Caco-2 (cell line): ENCODE results near the gene OR4C5. TPM values are rescaled to one million over a fixed set of nuclear protein-coding genes. Genes with fewer than 3 reads are reported as not detected.
"Not testable (repeated sequence)": the region's sequence is repeated elsewhere in the genome, so short reads cannot be mapped to it uniquely, and the experiment has no call there.

Experiments
- BruUV-seq: library from RNA; stranded (reverse); fragments of 400-500 nt; replicated peaks from 2 replicates; lab custom pipeline; 2021; lab: Mats Ljungman, UMichigan
- CTCF ChIA-PET: fragments of 300-600 bp; sonication (Branson Sonifier 250); formaldehyde crosslinking; loops from one replicate; lab custom pipeline; 2022; ENCODE audit warnings: antibody characterized with exemption; lab: Charles Lee
- POLR2A ChIA-PET: fragments of 300-600 bp; sonication (Branson Sonifier 250); formaldehyde crosslinking; loops from one replicate; lab custom pipeline; 2022; ENCODE audit warnings: antibody characterized with exemption; lab: Charles Lee
- DNase-seq, 2 experiments: peaks; one replicate each; pipeline versions ENCODE4 v3.0.0 to v3.0.0-alpha.2; 2020 to 2022
- H3K27me3 ChIP-seq: replicated peaks from 2 replicates; pipeline ENCODE4 v1.6.0; 2011; ENCODE audit warnings: low read length; ENCODE audit not compliant: control insufficient read depth, insufficient read depth
- H3K36me3 ChIP-seq: 2 replicates; pipeline ENCODE4 v1.5.1; 2011; ENCODE audit warnings: low read length; ENCODE audit not compliant: control insufficient read depth, insufficient read depth
- H3K4me1 ChIP-seq: fragments of 250-450 bp; sonication (Bioruptor Pico); 2 replicates; pipeline ENCODE4 v1.5.1; 2020; ENCODE audit warnings: mild to moderate bottlenecking
- H3K4me3 ChIP-seq: 2 replicates; pipeline ENCODE4 v1.5.1; 2011; ENCODE audit warnings: low read depth, mild to moderate bottlenecking, control low read depth, low read length
- H3K9me3 ChIP-seq: fragments of 250-450 bp; sonication (Bioruptor Pico); 2 replicates; pipeline ENCODE4 v1.5.1; 2020; ENCODE audit warnings: mild to moderate bottlenecking, moderate library complexity
- H3K27ac Mint-ChIP-seq: one replicate; pipeline ENCODE4 v1.8.0; 2022; ENCODE audit warnings: mixed read lengths; ENCODE audit not compliant: unreplicated experiment
- H3K27me3 Mint-ChIP-seq: one replicate; pipeline ENCODE4 v1.8.0; 2022; ENCODE audit warnings: mixed read lengths; ENCODE audit not compliant: insufficient read depth, unreplicated experiment
- H3K36me3 Mint-ChIP-seq: one replicate; pipeline ENCODE4 v1.8.0; 2022; ENCODE audit warnings: mild to moderate bottlenecking, mixed read lengths; ENCODE audit not compliant: insufficient read depth, unreplicated experiment
- H3K4me1 Mint-ChIP-seq: one replicate; pipeline ENCODE4 v1.8.0; 2022; ENCODE audit warnings: low read depth, mixed read lengths; ENCODE audit not compliant: unreplicated experiment
- H3K4me3 Mint-ChIP-seq: one replicate; pipeline ENCODE4 v1.8.0; 2022; ENCODE audit warnings: mild to moderate bottlenecking, moderate library complexity, mixed read lengths; ENCODE audit not compliant: unreplicated experiment
- H3K9me3 Mint-ChIP-seq: one replicate; pipeline ENCODE4 v1.8.0; 2022; ENCODE audit warnings: mixed read lengths; ENCODE audit not compliant: unreplicated experiment
- intact Hi-C: fragments of 100-400 bp; cut with micrococcal nuclease; formaldehyde crosslinking; loops from one replicate; pipeline ENCODE4 v1.10.0; 2022; ENCODE audit not compliant: unreplicated experiment
- total RNA-seq: library from RNA; stranded (reverse); gene quantifications from 2 replicates; pipeline ENCODE4 v1.2.3, GENCODE V29; 2022
- TF ChIP-seq, protein P1 (sequence below), 2 experiments: fragments of 200-600 bp in 1 of 2; IDR thresholded peaks; 1 replicate in 1 of 2; 2 replicates in 1 of 2; pipeline versions ENCODE4 v1.5.1 to v1.8.0; 2011 to 2022; ENCODE audit warnings: antibody characterized with exemption in 1 of 2, control low read depth in 1 of 2, inconsistent platforms in 1 of 2, low read depth in 1 of 2, low read length in 1 of 2, mild to moderate bottlenecking in 1 of 2, moderate library complexity in 1 of 2; ENCODE audit not compliant: insufficient read depth in 1 of 2, severe bottlenecking in 1 of 2, unreplicated experiment in 1 of 2

The OR4C5 gene
- total RNA-seq, 1 experiment from 2014 or later, result not detected

DNA sequence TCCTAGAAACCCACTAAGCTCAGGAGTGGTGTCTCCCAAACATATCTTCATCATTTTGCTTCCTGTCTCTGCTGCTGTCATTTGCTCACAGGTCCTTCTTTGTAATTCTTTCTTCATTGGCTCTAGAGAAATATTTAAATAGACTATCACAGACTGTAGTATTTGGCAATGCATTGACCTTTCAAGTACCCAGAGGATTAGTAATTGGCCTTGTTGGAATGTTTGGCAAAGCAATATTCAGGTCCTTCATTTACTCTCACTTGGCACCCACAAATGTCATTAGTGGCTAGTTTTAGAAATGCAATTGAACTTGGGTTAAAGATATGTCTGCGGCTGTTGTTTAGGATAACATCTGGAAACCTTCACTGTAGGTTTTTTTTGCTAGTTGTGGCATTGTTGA is 11.6 kb downstream of the OR4C5 start:
- POLR2A ChIA-PET, result no interaction called here
- H3K9me3 ChIP-seq, result no peaks in the 10 kb centered on the region
- Mint-ChIP-seq H3K27me3 (no peaks in the 10 kb centered on the region), H3K36me3 (no peaks in the 10 kb centered on the region), H3K9me3 (peaks cover 15% of the 10 kb centered on the region), H3K27ac (no peak overlapping the region), H3K4me3 (no peak overlapping the region), H3K4me1 (no peaks in the 10 kb centered on the region)
- intact Hi-C loops, result no loop called here
- CTCF ChIA-PET, result no interaction called here
- DNase-seq, result no peak
- no peaks in the 10 kb centered on the region for H3K4me1 ChIP-seq
- no peaks in the 10 kb centered on the region for H3K36me3 ChIP-seq
- H3K4me3 ChIP-seq, result no peak overlapping the region
- BruUV-seq, result no TSS peak
- no peaks in the 10 kb centered on the region for H3K27me3 ChIP-seq
- TF ChIP-seq, protein P1, sequence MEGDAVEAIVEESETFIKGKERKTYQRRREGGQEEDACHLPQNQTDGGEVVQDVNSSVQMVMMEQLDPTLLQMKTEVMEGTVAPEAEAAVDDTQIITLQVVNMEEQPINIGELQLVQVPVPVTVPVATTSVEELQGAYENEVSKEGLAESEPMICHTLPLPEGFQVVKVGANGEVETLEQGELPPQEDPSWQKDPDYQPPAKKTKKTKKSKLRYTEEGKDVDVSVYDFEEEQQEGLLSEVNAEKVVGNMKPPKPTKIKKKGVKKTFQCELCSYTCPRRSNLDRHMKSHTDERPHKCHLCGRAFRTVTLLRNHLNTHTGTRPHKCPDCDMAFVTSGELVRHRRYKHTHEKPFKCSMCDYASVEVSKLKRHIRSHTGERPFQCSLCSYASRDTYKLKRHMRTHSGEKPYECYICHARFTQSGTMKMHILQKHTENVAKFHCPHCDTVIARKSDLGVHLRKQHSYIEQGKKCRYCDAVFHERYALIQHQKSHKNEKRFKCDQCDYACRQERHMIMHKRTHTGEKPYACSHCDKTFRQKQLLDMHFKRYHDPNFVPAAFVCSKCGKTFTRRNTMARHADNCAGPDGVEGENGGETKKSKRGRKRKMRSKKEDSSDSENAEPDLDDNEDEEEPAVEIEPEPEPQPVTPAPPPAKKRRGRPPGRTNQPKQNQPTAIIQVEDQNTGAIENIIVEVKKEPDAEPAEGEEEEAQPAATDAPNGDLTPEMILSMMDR (IDR thresholded peaks at IDR 0.05; ENCODE audit: insufficient read depth in 1 of 2, low read depth in 1 of 2, low read length in 1 of 2, severe bottlenecking in 1 of 2, unreplicated experiment in 1 of 2), result no peak

DNA sequence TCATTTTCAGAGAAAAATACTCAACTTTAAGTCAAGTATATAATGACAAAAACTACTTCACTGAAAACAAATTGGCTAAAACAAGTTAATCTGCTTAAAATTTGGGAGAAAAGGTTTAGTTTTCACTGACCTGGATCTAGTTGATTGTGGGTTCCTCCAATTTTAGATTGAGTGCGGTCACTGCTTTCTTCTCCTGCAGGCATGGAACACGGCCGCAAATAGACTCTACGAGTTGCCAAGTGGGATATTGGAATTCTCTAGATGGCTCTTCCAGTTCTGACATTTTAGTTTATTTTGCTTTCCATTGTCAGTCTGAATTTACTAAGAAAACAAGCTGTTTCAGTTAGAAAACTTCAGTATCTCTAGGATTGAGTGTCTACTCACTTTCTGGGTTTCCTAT is 12.3 kb downstream of the OR4C5 start:
- Mint-ChIP-seq H3K36me3 (no peaks in the 10 kb centered on the region), H3K27ac (no peak overlapping the region), H3K4me1 (no peaks in the 10 kb centered on the region), H3K9me3 (peaks cover 16% of the 10 kb centered on the region), H3K27me3 (no peaks in the 10 kb centered on the region), H3K4me3 (no peak overlapping the region)
- TF ChIP-seq, protein P1 (IDR thresholded peaks at IDR 0.05; ENCODE audit: insufficient read depth in 1 of 2, low read depth in 1 of 2, low read length in 1 of 2, severe bottlenecking in 1 of 2, unreplicated experiment in 1 of 2), result no peak
- Histone ChIP-seq H3K27me3 (no peaks in the 10 kb centered on the region), H3K4me3 (no peak overlapping the region), H3K9me3 (no peaks in the 10 kb centered on the region), H3K36me3 (no peaks in the 10 kb centered on the region), H3K4me1 (no peaks in the 10 kb centered on the region)
- intact Hi-C loops, result no loop called here
- POLR2A ChIA-PET, result no interaction called here
- DNase-seq, result no peak
- no TSS peak for BruUV-seq
- CTCF ChIA-PET, result no interaction called here

DNA sequence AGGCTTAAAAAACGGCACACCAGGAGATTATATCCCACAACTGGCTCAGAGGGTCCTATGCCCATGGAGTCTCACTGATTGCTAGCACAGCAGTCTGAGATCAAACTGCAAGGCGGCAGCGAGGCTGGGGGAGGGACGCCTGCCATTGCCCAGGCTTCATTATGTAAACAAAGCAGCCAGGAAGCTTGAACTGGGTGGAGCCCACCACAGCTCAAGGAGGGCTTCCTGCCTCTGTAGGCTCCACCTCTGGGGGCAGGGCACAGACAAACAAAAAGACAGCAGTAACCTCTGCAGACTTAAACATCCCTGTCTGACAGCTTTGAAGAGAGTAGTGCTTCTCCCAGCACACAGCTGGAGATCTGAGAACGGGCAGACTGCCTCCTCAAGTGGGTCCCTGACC is 20.0 kb downstream of the OR4C5 start:
- POLR2A ChIA-PET, H3K4me3 Mint-ChIP-seq, H3K36me3 Mint-ChIP-seq, BruUV-seq, H3K4me3 ChIP-seq, H3K4me1 ChIP-seq, H3K36me3 ChIP-seq, H3K27me3 Mint-ChIP-seq, H3K4me1 Mint-ChIP-seq, DNase-seq, CTCF ChIA-PET, H3K9me3 ChIP-seq, intact Hi-C loops, H3K27ac Mint-ChIP-seq, H3K27me3 ChIP-seq: not testable (repeated sequence)
- peaks cover 21% of the 10 kb centered on the region for H3K9me3 Mint-ChIP-seq

DNA sequence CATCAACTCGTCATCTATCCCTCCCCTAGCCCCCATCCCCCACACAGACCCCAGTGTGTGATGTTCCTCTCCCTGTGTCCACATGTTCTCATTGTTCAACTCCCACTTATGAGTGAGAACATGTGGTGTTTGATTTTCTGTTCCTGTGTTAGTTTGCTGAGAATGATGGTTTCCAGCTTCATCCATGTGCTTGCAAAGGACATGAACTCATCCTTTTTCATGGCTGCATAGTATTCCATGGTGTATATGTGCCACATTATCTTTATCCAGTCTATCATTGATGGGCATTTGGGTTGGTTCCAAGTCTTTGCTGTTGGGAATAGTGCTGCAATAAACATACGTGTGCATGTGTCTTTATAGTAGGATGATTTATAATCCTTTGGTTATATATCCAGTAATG is 23.8 kb downstream of the OR4C5 start:
- H3K4me1 ChIP-seq, H3K27me3 Mint-ChIP-seq, H3K4me1 Mint-ChIP-seq, CTCF ChIA-PET, H3K27ac Mint-ChIP-seq, H3K36me3 ChIP-seq, H3K4me3 ChIP-seq, BruUV-seq, H3K36me3 Mint-ChIP-seq, H3K27me3 ChIP-seq, POLR2A ChIA-PET, intact Hi-C loops, H3K4me3 Mint-ChIP-seq, H3K9me3 ChIP-seq, H3K9me3 Mint-ChIP-seq, DNase-seq: not testable (repeated sequence)
